Neuronal stem cell (in vitro differentiated cells): Measurements from ENCODE around the gene STAT1.
A peak's percentile ranks its signal among the peaks of the same experiment; 100 is the strongest.

Source experiments
- DNase-seq: peaks from one replicate; pipeline ENCODE4 v3.0.0-alpha.2; 2013; ENCODE audit warnings: low spot score
- H2AFZ ChIP-seq: one replicate; pipeline ENCODE4 v1.6.1; 2013; ENCODE audit warnings: mild to moderate bottlenecking, low read length, inconsistent platforms
- H2AK5ac ChIP-seq: 2 replicates; pipeline ENCODE4 v1.6.1; 2013; ENCODE audit warnings: low read depth, mild to moderate bottlenecking, inconsistent platforms, low read length, moderate library complexity, mixed read lengths
- H2BK120ac ChIP-seq: 2 replicates; pipeline ENCODE4 v1.6.1; 2013; ENCODE audit warnings: low read depth, mild to moderate bottlenecking, inconsistent platforms, low read length, moderate library complexity, mixed read lengths
- H2BK12ac ChIP-seq: one replicate; pipeline ENCODE4 v1.6.1; 2013; ENCODE audit warnings: low read length, inconsistent platforms
- H2BK15ac ChIP-seq: 2 replicates; pipeline ENCODE4 v1.6.1; 2013; ENCODE audit warnings: mild to moderate bottlenecking, low read length, inconsistent platforms, mixed read lengths
- H2BK5ac ChIP-seq: one replicate; pipeline ENCODE4 v1.6.1; 2013; ENCODE audit warnings: inconsistent platforms, mild to moderate bottlenecking, low read length, moderate library complexity
- H3K14ac ChIP-seq: one replicate; pipeline ENCODE4 v1.6.1; 2013; ENCODE audit warnings: low read length, inconsistent platforms
- H3K18ac ChIP-seq: 2 replicates; pipeline ENCODE4 v1.6.1; 2013; ENCODE audit warnings: low read length, inconsistent platforms
- H3K23ac ChIP-seq: 2 replicates; pipeline ENCODE4 v1.6.1; 2013; ENCODE audit warnings: low read depth, mild to moderate bottlenecking, mixed read lengths, low read length, inconsistent platforms; ENCODE audit not compliant: poor library complexity
- H3K27ac ChIP-seq: replicated peaks from 3 replicates; pipeline ENCODE4 v1.5.1; 2013; ENCODE audit warnings: low read length, inconsistent platforms
- H3K27me3 ChIP-seq, 3 experiments: 2 replicates each; pipeline ENCODE4 v1.6.1; 2013; ENCODE audit warnings: low read length in 3 of 3, mild to moderate bottlenecking in 2 of 3, inconsistent platforms in 1 of 3, low read depth in 1 of 3, mixed read lengths in 1 of 3, moderate library complexity in 1 of 3; ENCODE audit not compliant: control insufficient read depth in 3 of 3, insufficient read depth in 3 of 3
- H3K36me3 ChIP-seq, 2 donors: replicated peaks in 1 of 2; 2 replicates each; pipeline ENCODE4 v1.6.1; 2013; ENCODE audit warnings: low read length in 2 of 2; ENCODE audit not compliant: control insufficient read depth in 2 of 2, insufficient read depth in 2 of 2
- H3K4ac ChIP-seq: 2 replicates; pipeline ENCODE4 v1.6.1; 2013; ENCODE audit warnings: inconsistent platforms, mild to moderate bottlenecking, low read length, moderate library complexity
- H3K4me1 ChIP-seq, 2 donors: 1 replicate in 1 of 2; 2 replicates in 1 of 2; pipeline ENCODE4 v1.6.1; 2013; ENCODE audit warnings: low read length in 2 of 2, low read depth in 1 of 2; ENCODE audit not compliant: control insufficient read depth in 2 of 2, insufficient read depth in 1 of 2
- H3K4me2 ChIP-seq: one replicate; pipeline ENCODE4 v1.6.1; 2013; ENCODE audit warnings: mild to moderate bottlenecking, low read length, inconsistent platforms; ENCODE audit not compliant: insufficient read depth, poor library complexity, severe bottlenecking
- H3K4me3 ChIP-seq, 2 donors: 2 replicates each; pipeline ENCODE4 v1.5.1; 2013; ENCODE audit warnings: low read length in 2 of 2, mild to moderate bottlenecking in 2 of 2, inconsistent platforms in 1 of 2, moderate library complexity in 1 of 2
- H3K79me1 ChIP-seq: one replicate; pipeline ENCODE4 v1.6.1; 2013; ENCODE audit warnings: low read depth, mild to moderate bottlenecking, inconsistent platforms, low read length, moderate library complexity
- H3K9ac ChIP-seq: one replicate; pipeline ENCODE4 v1.6.1; 2013; ENCODE audit warnings: mild to moderate bottlenecking, low read depth, low read length, inconsistent platforms; ENCODE audit not compliant: poor library complexity
- H3K9me3 ChIP-seq, 2 donors: replicated peaks in 1 of 2; 2 replicates each; pipeline versions ENCODE3 to v1.6.1; 2013; ENCODE audit warnings: low read length in 2 of 2, mild to moderate bottlenecking in 2 of 2, inconsistent platforms in 1 of 2, low read depth in 1 of 2, mixed read lengths in 1 of 2, moderate library complexity in 1 of 2; ENCODE audit not compliant: control insufficient read depth in 2 of 2, insufficient read depth in 1 of 2
- H4K8ac ChIP-seq: one replicate; pipeline ENCODE4 v1.6.1; 2013; ENCODE audit warnings: low read depth, mild to moderate bottlenecking, inconsistent platforms, low read length, moderate library complexity
- H4K91ac ChIP-seq: one replicate; pipeline ENCODE4 v1.6.1; 2013; ENCODE audit warnings: low read length, low read depth, mild to moderate bottlenecking, inconsistent platforms; ENCODE audit not compliant: poor library complexity
- WGBS, 2 donors: extraction: QIAGEN DNeasy Blood & Tissue Kit; methylation state at CpG; one replicate each; pipeline ENCODE4 v1.1.7; 2013; ENCODE audit warnings: missing lambda C conversion rate in 2 of 2, mixed read lengths in 1 of 2; ENCODE audit not compliant: insufficient read length in 2 of 2, insufficient replicate concordance in 1 of 2; ENCODE audit errors: extremely low coverage in 2 of 2; 5-methylcytosine and 5-hydroxymethylcytosine counted together

Gene STAT1

GRCh38 chr2:191012346-191012745, 1.6 kb downstream of the STAT1 start:
- H3K4me1 ChIP-seq: peaks cover 6 to 7% of the 10 kb centered on the region in 2 donors
- WGBS, 2 donors: no CpG with 5 or more reads among the region's 3 CpGs
- H2AFZ ChIP-seq: no peak overlapping the region
- H3K27me3 ChIP-seq: peaks cover 0 to 3% (median 0%) of the 10 kb centered on the region in 3 experiments
- no peak overlapping the region for H3K14ac ChIP-seq
- H3K9ac ChIP-seq: no peak overlapping the region
- no peak overlapping the region for H2AK5ac ChIP-seq
- no peak overlapping the region for H2BK5ac ChIP-seq
- no peak overlapping the region for H2BK120ac ChIP-seq
- no peak overlapping the region for H3K23ac ChIP-seq
- H3K4ac ChIP-seq: no peak overlapping the region
- H4K91ac ChIP-seq: no peak overlapping the region
- H3K4me3 ChIP-seq: peak overlapping the region in 1 of 2 donors; percentile 36
- no peak overlapping the region for H2BK12ac ChIP-seq
- no peak overlapping the region for H3K4me2 ChIP-seq
- H3K18ac ChIP-seq: no peak overlapping the region
- no peak for DNase-seq
- H3K79me1 ChIP-seq: no peaks in the 10 kb centered on the region
- H3K9me3 ChIP-seq: no peaks in the 10 kb centered on the region
- H3K27ac ChIP-seq: no peak overlapping the region
- no peak overlapping the region for H2BK15ac ChIP-seq
- peaks cover 0 to 42% of the 10 kb centered on the region in 2 donors for H3K36me3 ChIP-seq
- H4K8ac ChIP-seq: no peak overlapping the region

GRCh38 chr2:191010887-191011885, 2.8 kb downstream of the STAT1 start:
- Histone ChIP-seq H4K8ac (no peak overlapping the region), H3K27me3 (peaks cover 0 to 3% (median 0%) of the 10 kb centered on the region in 3 experiments), H4K91ac (no peak overlapping the region), H3K4me3 (no peak overlapping the region), H3K79me1 (no peaks in the 10 kb centered on the region), H3K4me1 (peaks cover 6 to 7% of the 10 kb centered on the region in 2 donors), H3K27ac (no peak overlapping the region), H3K23ac (no peak overlapping the region), H3K4me2 (no peak overlapping the region), H2AFZ (no peak overlapping the region), H2AK5ac (no peak overlapping the region), H3K4ac (no peak overlapping the region), H2BK15ac (no peak overlapping the region), H3K36me3 (peaks cover 3 to 53% of the 10 kb centered on the region in 2 donors), H3K18ac (no peak overlapping the region), H3K9me3 (peaks cover 0 to 1% of the 10 kb centered on the region in 2 donors), H2BK5ac (no peak overlapping the region), H3K9ac (no peak overlapping the region), H2BK120ac (no peak overlapping the region), H2BK12ac (no peak overlapping the region), H3K14ac (no peak overlapping the region)
- WGBS, 2 donors: no CpG with 5 or more reads among the region's 14 CpGs
- DNase-seq: no peak

GRCh38 chr2:191009541-191010374, 4.2 kb downstream of the STAT1 start:
- Histone ChIP-seq H3K4me2 (no peak overlapping the region), H3K4ac (no peak overlapping the region), H3K23ac (no peak overlapping the region), H2BK12ac (no peak overlapping the region), H3K14ac (no peak overlapping the region), H3K36me3 (peaks cover 10 to 67% of the 10 kb centered on the region in 2 donors), H2BK5ac (no peak overlapping the region), H3K79me1 (no peaks in the 10 kb centered on the region), H2BK120ac (no peak overlapping the region), H3K27ac (no peak overlapping the region), H3K27me3 (peaks cover 0 to 2% (median 0%) of the 10 kb centered on the region in 3 experiments), H3K9ac (no peak overlapping the region), H3K9me3 (peaks cover 0 to 1% of the 10 kb centered on the region in 2 donors), H4K91ac (no peak overlapping the region), H2AFZ (no peak overlapping the region), H2AK5ac (no peak overlapping the region), H3K4me1 (peaks cover 5 to 7% of the 10 kb centered on the region in 2 donors), H3K4me3 (no peak overlapping the region), H2BK15ac (no peak overlapping the region), H3K18ac (no peak overlapping the region), H4K8ac (no peak overlapping the region)
- no peak for DNase-seq
- no CpG with 5 or more reads among the region's 4 CpGs for WGBS, 2 donors

GRCh38 chr2:191008286-191008685, 5.7 kb downstream of the STAT1 start:
- H3K4me1 ChIP-seq: peaks cover 1 to 4% of the 10 kb centered on the region in 2 donors
- H2BK12ac ChIP-seq: no peak overlapping the region
- no peak overlapping the region for H3K4ac ChIP-seq
- H3K36me3 ChIP-seq: peaks cover 15 to 82% of the 10 kb centered on the region in 2 donors
- no peak overlapping the region for H4K8ac ChIP-seq
- H3K4me3 ChIP-seq: no peak overlapping the region
- H2BK120ac ChIP-seq: no peak overlapping the region
- H2BK15ac ChIP-seq: no peak overlapping the region
- H3K27ac ChIP-seq: no peak overlapping the region
- H3K23ac ChIP-seq: no peak overlapping the region
- H3K9ac ChIP-seq: no peak overlapping the region
- H2AFZ ChIP-seq: no peak overlapping the region
- no peak for DNase-seq
- no peak overlapping the region for H4K91ac ChIP-seq
- H3K14ac ChIP-seq: no peak overlapping the region
- H3K79me1 ChIP-seq: no peaks in the 10 kb centered on the region
- no peak overlapping the region for H3K4me2 ChIP-seq
- no peak overlapping the region for H2BK5ac ChIP-seq
- H3K9me3 ChIP-seq: peaks cover 1 to 5% of the 10 kb centered on the region in 2 donors
- H3K18ac ChIP-seq: no peak overlapping the region
- no peaks in the 10 kb centered on the region for H3K27me3 ChIP-seq
- H2AK5ac ChIP-seq: no peak overlapping the region
